PFSK-1 (cell line): ENCODE data around the gene PVALEF.

Experiments used
- FOXP2 ChIP-seq: optimal IDR thresholded peaks from 2 replicates; pipeline ENCODE3; 2011; ENCODE audit warnings: borderline replicate concordance, control low read depth, inconsistent platforms; ENCODE audit not compliant: insufficient read depth; ENCODE audit errors: extremely low read length, extremely low read depth
- POLR2AphosphoS5 ChIP-seq: IDR thresholded peaks from 2 replicates; pipeline ENCODE4 v1.6.1; 2012; ENCODE audit warnings: low read depth, mild to moderate bottlenecking, control low read depth, low read length, moderate library complexity
- SIN3A ChIP-seq: IDR thresholded peaks from 2 replicates; pipeline ENCODE4 v1.6.1; 2012; ENCODE audit warnings: mild to moderate bottlenecking, low read length, moderate library complexity, borderline replicate concordance; ENCODE audit not compliant: insufficient read depth
- TAF1 ChIP-seq: IDR thresholded peaks from 2 replicates; pipeline ENCODE4 v1.6.1; 2012; ENCODE audit warnings: low read length, control low read depth, borderline replicate concordance; ENCODE audit not compliant: insufficient read depth
- TF ChIP-seq, protein P1 (sequence below), 2 experiments: IDR thresholded peaks; 2 replicates each; pipeline versions ENCODE4 v1.6.1 to v1.8.0; 2011 to 2012; ENCODE audit warnings: low read depth in 2 of 2, low read length in 2 of 2, control low read depth in 1 of 2, inconsistent platforms in 1 of 2, mild to moderate bottlenecking in 1 of 2, moderate library complexity in 1 of 2; ENCODE audit not compliant: insufficient read depth in 1 of 2

The PVALEF gene

GRCh38 chr17:81138083-81138482, 27.2 kb upstream of the PVALEF start:
- TF ChIP-seq, protein P1, sequence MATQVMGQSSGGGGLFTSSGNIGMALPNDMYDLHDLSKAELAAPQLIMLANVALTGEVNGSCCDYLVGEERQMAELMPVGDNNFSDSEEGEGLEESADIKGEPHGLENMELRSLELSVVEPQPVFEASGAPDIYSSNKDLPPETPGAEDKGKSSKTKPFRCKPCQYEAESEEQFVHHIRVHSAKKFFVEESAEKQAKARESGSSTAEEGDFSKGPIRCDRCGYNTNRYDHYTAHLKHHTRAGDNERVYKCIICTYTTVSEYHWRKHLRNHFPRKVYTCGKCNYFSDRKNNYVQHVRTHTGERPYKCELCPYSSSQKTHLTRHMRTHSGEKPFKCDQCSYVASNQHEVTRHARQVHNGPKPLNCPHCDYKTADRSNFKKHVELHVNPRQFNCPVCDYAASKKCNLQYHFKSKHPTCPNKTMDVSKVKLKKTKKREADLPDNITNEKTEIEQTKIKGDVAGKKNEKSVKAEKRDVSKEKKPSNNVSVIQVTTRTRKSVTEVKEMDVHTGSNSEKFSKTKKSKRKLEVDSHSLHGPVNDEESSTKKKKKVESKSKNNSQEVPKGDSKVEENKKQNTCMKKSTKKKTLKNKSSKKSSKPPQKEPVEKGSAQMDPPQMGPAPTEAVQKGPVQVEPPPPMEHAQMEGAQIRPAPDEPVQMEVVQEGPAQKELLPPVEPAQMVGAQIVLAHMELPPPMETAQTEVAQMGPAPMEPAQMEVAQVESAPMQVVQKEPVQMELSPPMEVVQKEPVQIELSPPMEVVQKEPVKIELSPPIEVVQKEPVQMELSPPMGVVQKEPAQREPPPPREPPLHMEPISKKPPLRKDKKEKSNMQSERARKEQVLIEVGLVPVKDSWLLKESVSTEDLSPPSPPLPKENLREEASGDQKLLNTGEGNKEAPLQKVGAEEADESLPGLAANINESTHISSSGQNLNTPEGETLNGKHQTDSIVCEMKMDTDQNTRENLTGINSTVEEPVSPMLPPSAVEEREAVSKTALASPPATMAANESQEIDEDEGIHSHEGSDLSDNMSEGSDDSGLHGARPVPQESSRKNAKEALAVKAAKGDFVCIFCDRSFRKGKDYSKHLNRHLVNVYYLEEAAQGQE (IDR thresholded peaks at IDR 0.05; ENCODE audit: insufficient read depth in 1 of 2, low read depth in 2 of 2, low read length in 2 of 2) = no peak
- TF ChIP-seq SIN3A = no peak
- TF ChIP-seq FOXP2 = no peak
- no peak for TF ChIP-seq TAF1
- no peak for TF ChIP-seq POLR2AphosphoS5

GRCh38 chr17:81138500-81138899, 26.8 kb upstream of the PVALEF start:
- TF ChIP-seq SIN3A (no peak), FOXP2 (no peak), TAF1 (no peak), POLR2AphosphoS5 (no peak)
- TF ChIP-seq, protein P1 (IDR thresholded peaks at IDR 0.05; ENCODE audit: insufficient read depth in 1 of 2, low read depth in 2 of 2, low read length in 2 of 2) = no peak

GRCh38 chr17:81139428-81139827, 25.9 kb upstream of the PVALEF start:
- TF ChIP-seq, protein P1 (IDR thresholded peaks at IDR 0.05; ENCODE audit: insufficient read depth in 1 of 2, low read depth in 2 of 2, low read length in 2 of 2) = no peak

DNA sequence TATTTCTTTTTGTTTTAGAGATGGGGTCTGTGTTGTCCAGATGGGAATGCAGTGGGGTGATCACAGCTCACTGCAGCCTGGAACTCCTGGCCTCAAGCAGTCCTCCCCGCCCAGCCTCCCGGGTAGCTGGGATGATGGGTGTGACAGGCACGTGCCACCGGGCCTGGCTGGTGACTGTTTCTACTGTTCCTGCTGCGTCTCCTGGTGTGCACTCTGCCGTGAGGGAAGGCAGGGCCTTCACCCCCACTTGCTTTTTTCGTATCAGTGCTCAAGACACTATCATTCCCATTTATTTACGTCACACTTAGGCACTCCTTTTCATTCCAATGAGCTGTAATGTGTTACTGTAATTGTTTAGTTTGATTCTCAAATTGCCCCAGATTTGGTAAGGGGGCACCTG, 25.3 kb upstream of the PVALEF start:
- TF ChIP-seq POLR2AphosphoS5 (no peak), SIN3A (no peak), TAF1 (no peak), FOXP2 (no peak)
- TF ChIP-seq, protein P1 (IDR thresholded peaks at IDR 0.05; ENCODE audit: insufficient read depth in 1 of 2, low read depth in 2 of 2, low read length in 2 of 2) = no peak

DNA sequence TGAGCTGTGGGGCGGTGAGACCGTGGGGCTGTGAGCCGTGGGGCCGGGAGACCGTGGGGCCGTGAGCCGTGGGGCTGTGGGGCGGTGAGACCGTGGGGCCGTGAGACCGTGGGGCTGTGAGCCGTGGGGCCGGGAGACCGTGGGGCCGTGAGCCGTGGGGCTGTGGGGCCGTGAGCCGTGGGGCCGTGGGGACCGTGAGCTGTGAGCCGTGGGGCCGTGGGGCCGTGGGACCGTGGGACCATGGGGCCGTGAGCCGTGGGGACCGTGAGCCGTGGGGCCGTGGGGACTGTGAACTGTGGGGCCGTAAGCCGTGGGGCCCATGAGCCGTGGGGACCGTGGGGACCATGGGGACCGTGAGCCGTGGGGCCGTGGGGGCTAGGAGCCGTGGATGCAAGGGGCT, 24.6 kb upstream of the PVALEF start:
- no peak for TF ChIP-seq POLR2AphosphoS5
- TF ChIP-seq TAF1 = no peak
- TF ChIP-seq FOXP2 = no peak
- TF ChIP-seq, protein P1 (IDR thresholded peaks at IDR 0.05; ENCODE audit: insufficient read depth in 1 of 2, low read depth in 2 of 2, low read length in 2 of 2) = no peak
